SU-DHL-6 (cell line): ENCODE measurements around the gene GTF2F2.

Experiments
- CTCF ChIP-seq: fragments of 200-600 bp; sonication (generic); IDR thresholded peaks from one replicate; pipeline ENCODE4 v1.5.1; 2017; ENCODE audit warnings: antibody characterized with exemption, mild to moderate bottlenecking, low read length, moderate library complexity; ENCODE audit not compliant: insufficient read depth, poor library complexity, severe bottlenecking
- EZH2phosphoT487 ChIP-seq: fragments of 200-600 bp; sonication (generic), shearing (Covaris generic); conservative IDR thresholded peaks from 2 replicates; pipeline ENCODE4 v1.6.1; 2018; ENCODE audit warnings: mild to moderate bottlenecking, antibody characterized with exemption, low read length, moderate library complexity, mixed read lengths

GRCh38 chr13:45216193-45216592, 95.9 kb downstream of the GTF2F2 start:
- TF ChIP-seq CTCF (no peak), EZH2phosphoT487 (no peak)
